Epithelial cell of proximal tubule (primary cell): Measurements from ENCODE around the gene HBZ. TPM values are rescaled to one million over a fixed set of nuclear protein-coding genes. Genes with fewer than 3 reads are reported as not detected.

ENCODE experiments used
- DNase-seq: peaks from one replicate; pipeline ENCODE4 v3.0.0-alpha.2; 2011; ENCODE audit warnings: low read depth
- H3K4me3 ChIP-seq: 2 replicates; pipeline ENCODE4 v1.5.1; 2011; ENCODE audit warnings: low read depth, mild to moderate bottlenecking, low read length
- CTCF ChIP-seq: conservative IDR thresholded peaks from 2 replicates; pipeline ENCODE4 v1.5.1; 2012; ENCODE audit warnings: low read depth, mild to moderate bottlenecking, low read length
- total RNA-seq: library from RNA; depleted of rRNA; stranded (reverse); fragments of >200 nt; gene quantifications from 2 replicates; pipeline ENCODE4 v1.2.3, GENCODE V29; 2015

The HBZ gene
- total RNA-seq, 1 donor from 2014 or later, result not detected

- no peak overlapping the region for H3K4me3 ChIP-seq
- TF ChIP-seq CTCF, result no peak
- no peak for DNase-seq
These were observed 34.9 kb downstream of the HBZ start for GRCh38 chr16:187330-187729.

GRCh38 chr16:188674-189073 is 36.2 kb downstream of the HBZ start:
- DNase-seq, result no peak
- TF ChIP-seq CTCF, result peak; percentile 30
- no peak overlapping the region for H3K4me3 ChIP-seq

DNA sequence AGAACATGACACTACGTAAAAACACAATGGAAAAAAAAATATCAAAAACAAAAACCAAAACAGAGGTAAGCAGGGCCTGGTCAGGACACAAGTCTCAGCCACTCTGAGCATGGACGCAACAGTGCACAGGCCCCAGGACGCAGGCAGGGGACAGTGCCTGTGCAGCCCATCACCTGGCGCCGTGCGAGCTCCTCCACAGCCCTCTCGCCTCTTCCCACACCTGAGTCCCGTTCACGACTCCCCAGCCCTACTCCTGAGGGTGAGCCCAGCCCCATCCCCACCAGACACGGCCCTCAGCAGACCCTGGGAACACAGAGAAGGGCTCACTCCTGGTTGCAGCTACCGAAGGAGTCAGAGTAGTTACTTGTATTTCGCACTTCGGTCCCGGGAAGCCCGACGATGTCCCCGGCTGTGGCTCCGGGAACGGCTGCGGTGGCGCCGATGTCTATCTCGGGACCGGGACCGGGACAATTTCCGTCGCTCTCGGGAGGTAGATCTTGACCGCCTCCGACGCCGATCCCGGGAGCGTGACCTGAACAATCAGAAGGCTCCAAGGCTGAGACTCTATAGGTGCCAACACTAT is 37.3 kb downstream of the HBZ start:
- no peak for TF ChIP-seq CTCF
- DNase-seq, result no peak
- H3K4me3 ChIP-seq, result no peak overlapping the region

DNA sequence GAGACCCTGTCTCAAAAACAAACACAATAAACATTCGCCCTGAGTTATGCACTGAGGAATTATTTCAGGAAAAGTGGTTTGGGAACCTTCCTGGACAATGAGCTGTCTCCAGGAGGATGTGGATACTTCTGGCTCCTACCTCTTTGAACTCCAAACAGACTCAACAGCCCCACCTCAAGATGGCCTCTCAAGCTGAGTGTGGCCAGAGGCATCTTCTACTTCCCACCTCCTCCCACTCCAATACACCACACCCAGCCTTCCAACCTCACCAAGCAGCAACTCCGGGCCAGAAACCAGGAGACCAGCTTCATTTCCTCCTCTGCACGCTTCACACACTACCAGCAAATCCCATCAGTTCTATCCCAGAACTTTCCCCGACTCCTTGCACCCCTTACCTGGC is 39.4 kb downstream of the HBZ start:
- no peak for DNase-seq
- H3K4me3 ChIP-seq, result no peak overlapping the region
- TF ChIP-seq CTCF, result no peak

DNA sequence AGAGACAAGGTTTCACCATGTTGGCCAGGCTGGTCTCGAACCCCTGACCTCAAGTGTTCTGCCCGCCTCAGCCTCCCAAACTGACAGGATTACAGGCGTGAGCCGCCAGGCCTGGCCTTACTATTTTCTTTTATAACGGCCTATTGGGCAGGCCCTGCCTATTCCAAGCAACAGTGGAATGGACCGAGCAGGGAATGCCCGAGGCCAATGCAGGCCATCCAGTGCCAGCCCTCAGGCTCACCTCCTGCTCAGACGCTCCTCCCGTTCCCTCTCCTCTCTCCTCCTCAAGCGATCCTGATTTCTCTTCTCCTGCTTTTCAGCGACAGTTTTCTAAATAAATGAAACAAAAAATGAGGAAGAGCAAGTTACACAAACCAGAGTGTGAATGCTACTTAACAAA is 40.2 kb downstream of the HBZ start:
- no peak for DNase-seq
- no peak for TF ChIP-seq CTCF
- H3K4me3 ChIP-seq, result no peak overlapping the region

GRCh38 chr16:193441-193840 is 41.0 kb downstream of the HBZ start:
- DNase-seq, result no peak
- no peak for TF ChIP-seq CTCF
- H3K4me3 ChIP-seq, result no peak overlapping the region

GRCh38 chr16:194516-194915 is 42.1 kb downstream of the HBZ start:
- no peak for TF ChIP-seq CTCF
- DNase-seq, result no peak
- no peak overlapping the region for H3K4me3 ChIP-seq
